ENCODE measurements around the gene PALD1. TPM values are rescaled to one million over a fixed set of nuclear protein-coding genes. Genes with fewer than 3 reads are reported as not detected.

The PALD1 gene
- polyA plus RNA-seq, 4 donors: 10.5 to 13.3 (median 12.0) TPM

DNA sequence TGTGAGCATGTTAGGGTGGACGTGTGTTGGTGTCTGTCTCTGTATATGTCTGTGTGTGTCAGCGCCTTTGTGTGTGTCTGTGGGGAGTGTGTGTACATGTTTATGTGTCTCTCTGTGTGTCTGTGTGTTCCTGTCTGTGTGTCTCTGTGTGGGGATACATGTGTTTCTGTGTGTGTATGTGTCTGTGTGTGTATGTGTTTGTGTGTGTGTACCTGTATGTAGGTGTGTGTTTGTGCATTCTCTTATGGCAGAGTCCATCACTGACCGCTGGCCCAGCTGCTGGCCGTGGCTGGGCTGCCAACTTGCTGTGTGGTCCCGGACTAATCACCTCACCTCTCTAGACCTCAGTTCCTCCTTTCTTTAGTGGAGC, 54.6 kb downstream of the PALD1 start:
- no peak for DNase-seq (ENCODE audit: low read depth in 4 of 4, low spot score in 2 of 4)

DNA sequence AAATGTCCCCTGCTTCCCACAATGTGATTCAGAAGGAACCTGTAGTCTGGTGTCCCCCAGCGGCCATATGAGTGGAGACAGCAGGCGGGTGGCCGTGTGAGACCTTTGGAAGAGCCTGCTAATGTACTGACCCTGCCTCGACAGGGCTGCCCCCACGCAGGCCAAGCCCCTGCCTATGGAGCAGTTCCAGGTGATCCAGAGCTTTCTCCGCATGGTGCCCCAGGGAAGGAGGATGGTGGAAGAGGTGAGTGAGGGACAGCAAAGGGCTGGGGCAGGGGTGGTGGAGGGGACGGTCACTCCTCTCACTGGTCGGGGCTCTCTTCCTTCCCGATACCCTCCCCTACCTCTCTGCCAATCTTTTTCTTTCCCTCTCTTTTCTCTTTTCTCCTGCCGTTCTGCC, 55.7 kb downstream of the PALD1 start:
- no peak for DNase-seq (ENCODE audit: low read depth in 4 of 4, low spot score in 2 of 4)

DNA sequence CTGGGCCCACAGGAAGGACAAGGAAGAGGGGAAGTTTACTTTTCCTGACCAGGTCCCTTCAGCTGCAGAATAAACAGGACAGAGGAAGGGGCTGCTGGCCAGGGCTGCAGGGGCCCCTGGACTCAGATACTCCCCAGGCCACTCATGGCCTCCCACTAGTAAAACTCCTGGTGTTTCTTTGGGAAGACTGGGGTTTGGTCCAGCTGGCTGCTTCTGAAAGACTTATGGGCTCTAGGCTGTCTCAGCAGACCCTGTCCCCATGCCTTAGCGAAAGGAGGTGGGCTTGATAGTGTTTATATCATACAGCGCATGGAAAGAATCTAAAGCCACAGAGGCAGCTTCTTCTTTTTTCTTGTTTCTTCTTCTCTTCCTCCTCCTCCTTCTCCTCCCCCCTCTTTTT, 56.4 kb downstream of the PALD1 start:
- no peak for DNase-seq (ENCODE audit: low read depth in 4 of 4, low spot score in 2 of 4)

DNA sequence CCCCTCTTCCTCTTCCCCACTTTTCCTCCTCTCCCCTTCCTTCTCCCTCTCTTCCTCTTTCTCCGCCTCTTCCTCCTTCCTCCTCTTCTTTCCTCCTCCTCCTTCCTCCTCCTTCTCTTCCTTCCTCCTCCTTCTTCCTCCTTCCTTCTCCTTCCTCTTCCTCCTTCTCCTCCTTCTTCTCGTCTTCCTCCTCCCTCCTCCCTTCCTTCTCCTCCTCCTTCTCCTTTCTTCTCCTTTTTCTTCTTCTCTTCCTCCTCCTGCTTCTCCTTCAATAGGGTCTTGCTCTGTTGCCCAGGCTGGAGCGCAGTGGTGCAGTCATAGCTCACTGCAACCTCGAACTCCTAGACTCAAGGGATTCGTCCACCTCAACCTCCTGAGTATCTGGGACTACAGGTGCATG, 56.9 kb downstream of the PALD1 start:
- DNase-seq (ENCODE audit: low read depth in 4 of 4, low spot score in 2 of 4): no peak

DNA sequence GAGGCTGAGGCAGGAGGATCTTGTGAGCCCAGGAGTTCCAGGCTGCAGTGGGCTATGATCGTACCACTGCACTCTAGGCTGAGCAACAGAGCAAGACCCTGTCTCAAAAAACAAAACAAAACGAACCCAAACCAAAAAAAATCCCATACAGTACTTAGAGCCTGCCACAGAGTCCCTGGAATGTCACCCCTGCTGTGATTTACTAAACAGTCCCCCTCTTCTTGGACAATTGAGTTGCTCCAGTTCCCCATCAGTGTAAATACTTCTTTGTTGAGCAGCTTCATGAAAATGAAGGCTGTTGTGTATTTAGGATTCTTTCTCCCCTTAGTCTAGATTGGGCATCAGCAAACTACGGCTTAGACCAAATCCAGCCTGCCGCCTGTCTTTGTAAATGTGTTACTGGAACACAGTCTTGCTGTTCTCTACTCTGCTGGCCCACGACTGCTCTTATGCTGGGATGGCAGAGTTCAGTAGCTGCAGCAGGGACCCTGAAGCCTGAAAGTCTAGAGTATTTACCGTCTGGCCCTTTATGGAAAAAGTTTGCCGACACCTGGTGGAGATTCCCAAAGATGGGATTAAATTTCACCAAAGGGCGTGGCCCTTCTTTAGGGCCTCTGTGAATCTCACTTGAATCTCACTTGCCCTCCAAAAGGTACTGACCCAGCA, 57.8 kb downstream of the PALD1 start:
- no peak for DNase-seq (ENCODE audit: low read depth in 4 of 4, low spot score in 2 of 4)

DNA sequence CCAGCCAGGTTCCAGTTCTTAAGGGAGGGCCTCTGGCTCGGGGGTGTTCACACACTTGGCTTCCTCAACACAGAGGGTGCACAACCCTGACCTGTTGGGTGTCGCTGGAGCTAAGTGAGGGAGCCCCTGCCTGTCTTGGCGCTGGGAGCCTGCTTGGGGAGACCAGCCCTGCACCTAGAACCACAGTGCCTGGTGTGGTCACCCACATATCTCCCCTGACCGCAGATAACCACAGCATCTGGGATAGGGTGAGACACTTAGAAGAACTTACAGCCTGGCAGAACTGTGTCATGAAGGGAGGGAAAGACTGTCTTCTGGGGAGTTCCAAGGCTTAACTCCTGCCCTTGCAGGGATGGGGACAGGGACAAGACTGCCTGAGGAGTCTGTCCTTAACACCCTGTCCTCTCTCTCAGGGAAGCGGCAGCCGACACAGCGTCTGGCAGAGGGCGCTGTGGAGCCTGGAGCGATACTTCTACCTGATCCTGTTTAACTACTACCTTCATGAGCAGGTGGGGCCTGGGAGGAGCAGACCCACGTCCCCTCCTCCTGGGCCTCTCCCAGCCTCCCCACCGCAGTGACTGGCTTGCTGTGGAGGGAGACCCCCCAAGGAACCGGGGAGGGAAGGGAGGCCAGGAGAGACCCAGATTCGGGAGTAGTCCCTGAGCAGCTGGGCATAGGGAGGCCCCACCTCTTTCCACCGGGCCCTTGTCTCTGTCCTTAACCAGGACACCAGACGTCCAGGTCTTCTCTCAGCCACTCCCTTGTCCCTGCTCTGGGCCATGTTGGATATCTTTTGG, 59.0 kb downstream of the PALD1 start:
- DNase-seq (ENCODE audit: low read depth in 4 of 4, low spot score in 2 of 4): no peak

DNA sequence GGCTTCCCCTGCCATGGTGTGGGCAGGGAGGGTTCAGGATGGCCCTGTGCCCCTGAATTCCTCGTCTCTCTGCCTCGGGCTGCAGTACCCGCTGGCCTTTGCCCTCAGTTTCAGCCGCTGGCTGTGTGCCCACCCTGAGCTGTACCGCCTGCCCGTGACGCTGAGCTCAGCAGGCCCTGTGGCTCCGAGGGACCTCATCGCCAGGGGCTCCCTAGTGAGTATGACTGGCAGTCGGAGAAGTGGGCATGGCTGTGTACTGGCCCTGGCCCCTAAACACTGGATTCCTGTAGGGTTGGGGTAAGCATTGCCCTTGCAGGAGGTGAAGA, 59.6 kb downstream of the PALD1 start:
- no peak for DNase-seq (ENCODE audit: low read depth in 4 of 4, low spot score in 2 of 4)

DNA sequence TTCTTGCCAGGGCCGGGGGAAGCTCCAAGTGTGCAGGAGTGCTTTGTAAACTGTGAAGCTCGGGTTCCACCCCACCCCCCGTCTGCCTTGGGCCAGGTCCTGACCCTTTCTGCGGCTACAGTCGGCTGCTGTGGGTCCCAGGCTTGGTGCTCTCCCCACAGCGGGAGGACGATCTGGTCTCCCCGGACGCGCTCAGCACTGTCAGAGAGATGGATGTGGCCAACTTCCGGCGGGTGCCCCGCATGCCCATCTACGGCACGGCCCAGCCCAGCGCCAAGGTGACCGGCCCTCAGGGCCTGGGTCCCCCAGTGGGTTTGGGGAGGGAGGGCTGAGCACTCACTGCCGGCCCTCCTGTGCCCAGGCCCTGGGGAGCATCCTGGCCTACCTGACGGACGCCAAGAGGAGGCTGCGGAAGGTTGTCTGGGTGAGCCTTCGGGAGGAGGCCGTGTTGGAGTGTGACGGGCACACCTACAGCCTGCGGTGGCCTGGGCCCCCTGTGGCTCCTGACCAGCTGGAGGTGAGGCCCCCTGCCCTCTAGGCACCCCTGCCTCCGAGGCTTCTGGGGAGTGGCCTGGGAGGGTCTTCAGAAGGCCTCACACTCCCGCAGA, 60.3 kb downstream of the PALD1 start:
- DNase-seq (ENCODE audit: low read depth in 4 of 4, low spot score in 2 of 4): no peak

DNA sequence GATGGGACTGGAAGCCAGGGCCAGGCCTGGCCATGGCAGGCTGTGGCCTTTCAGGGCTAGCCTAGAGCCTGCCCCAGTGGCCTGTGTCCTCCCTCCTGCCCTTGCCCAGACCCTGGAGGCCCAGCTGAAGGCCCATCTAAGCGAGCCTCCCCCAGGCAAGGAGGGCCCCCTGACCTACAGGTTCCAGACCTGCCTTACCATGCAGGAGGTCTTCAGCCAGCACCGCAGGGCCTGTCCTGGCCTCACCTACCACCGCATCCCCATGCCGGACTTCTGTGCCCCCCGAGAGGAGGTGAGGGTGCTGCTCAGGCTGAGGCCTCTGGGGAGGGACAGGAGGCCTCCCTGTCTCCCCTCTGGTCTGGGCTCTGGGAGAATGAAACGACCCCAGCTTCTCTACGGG, 60.9 kb downstream of the PALD1 start:
- no peak for DNase-seq (ENCODE audit: low read depth in 4 of 4, low spot score in 2 of 4)

DNA sequence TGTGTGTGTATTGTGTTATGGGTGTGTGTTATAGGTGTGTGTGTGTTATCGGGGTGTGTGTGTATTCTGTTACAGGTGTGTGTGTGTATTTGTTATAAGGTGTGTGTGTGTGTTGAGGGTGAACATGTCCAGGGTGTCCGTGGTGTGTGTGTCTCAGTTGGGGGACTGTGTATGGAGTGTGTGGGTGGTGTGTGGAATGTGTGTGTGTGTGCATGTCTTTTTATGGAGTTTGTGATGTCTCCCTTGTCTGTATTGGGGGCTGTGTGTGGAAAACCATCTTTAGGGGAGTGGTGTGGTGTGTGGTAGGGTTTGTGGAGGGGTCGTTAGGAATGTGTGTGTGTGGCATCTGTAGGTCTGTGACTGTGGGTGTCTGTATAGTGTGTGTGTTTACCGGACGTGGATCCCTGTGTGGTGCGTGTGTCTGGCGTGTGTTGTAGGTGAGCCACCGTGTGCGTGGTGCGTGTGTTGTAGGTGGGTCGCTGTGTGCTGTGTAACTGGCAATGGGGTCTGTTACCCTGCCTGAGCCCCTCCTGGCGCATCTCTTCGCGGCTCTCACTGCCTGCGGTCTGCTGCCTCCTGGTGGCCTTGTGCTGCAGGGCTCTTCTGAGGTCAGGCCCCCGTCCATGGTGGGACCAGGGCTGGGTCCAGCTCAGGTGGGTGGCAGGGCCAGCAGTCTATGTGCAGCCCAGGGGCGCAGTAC, 61.7 kb downstream of the PALD1 start:
- DNase-seq (ENCODE audit: low read depth in 4 of 4, low spot score in 2 of 4): no peak

DNA sequence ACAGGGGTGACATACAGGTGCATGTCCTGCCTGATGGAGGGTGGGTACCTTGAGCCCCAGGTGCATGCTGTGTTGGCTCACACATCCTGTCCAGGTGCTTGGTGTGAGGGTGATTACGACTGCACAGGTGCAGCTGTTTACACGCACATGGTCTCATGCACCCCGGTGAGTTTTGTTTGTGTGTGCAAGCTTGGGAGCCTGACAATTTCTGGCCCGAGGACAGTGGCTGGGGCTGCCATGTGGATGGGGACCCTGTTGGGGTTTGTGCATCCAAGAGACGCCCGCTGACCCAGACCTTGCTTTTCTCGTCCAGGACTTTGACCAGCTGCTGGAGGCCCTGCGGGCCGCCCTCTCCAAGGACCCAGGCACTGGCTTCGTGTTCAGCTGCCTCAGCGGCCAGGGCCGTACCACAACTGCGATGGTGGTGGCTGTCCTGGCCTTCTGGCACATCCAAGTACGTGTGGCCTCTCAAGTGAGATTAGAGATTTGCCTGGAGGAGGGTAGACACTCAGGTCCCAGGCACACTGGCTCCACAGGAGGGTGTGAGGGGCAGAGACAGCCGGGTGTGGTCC, 62.3 kb downstream of the PALD1 start:
- DNase-seq (ENCODE audit: low read depth in 4 of 4, low spot score in 2 of 4): no peak

DNA sequence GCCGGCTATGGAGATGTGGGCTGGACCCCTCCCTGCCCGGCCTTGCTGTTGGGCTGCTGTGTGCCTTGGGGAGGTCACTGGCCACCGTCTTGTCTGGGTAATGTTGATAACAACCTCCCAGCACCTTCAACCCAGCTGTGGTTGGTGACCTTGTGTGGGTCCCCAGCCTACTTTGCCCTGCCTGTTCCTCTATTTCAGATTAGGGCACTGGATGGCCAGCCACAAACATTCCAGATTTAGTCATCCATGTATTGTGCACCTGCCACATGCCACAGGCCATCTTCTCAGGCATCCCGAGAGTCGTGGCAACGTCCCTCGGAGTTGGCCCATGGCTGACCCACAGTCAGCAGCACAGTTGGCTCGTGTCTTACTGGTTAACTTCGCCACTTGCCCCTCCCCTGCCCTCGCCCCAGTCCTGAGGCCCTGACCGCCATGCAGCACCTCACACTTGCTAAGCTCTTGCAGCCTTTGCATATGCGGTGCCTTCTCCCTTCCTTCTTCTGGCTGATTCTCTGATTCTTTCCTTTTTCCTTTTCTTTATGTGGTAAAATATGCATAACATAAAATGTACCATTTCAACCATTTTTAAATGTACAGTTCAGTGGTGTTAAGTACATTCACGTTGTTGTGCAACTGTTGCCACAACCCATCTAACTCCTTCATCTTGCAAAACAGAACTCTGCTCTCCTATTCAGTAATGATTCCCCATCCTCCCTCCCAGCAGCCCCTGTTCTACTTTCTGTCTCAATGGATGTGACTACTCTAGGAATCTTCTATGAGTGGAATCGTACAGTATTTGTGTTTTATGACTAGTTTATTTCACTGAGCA, 63.4 kb downstream of the PALD1 start:
- no peak for DNase-seq (ENCODE audit: low read depth in 4 of 4, low spot score in 2 of 4)

DNA sequence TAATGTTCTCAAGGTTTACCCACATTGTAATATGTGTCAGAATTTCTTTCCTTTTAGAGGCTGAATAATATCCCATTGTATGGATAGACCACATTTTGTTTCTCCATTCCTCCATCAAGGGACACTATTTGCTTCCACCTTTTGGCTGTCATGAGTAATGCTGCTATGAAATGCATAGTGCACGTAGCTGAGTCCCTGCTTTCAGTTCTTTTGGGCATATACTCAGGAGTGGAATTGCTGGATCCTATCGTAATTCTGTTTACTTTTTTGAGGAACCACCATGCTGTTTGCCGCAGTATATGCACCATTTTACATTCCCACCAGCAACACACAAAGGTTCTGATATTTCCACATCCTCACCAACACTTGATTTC, 64.0 kb downstream of the PALD1 start:
- no peak for DNase-seq (ENCODE audit: low read depth in 4 of 4, low spot score in 2 of 4)

DNA sequence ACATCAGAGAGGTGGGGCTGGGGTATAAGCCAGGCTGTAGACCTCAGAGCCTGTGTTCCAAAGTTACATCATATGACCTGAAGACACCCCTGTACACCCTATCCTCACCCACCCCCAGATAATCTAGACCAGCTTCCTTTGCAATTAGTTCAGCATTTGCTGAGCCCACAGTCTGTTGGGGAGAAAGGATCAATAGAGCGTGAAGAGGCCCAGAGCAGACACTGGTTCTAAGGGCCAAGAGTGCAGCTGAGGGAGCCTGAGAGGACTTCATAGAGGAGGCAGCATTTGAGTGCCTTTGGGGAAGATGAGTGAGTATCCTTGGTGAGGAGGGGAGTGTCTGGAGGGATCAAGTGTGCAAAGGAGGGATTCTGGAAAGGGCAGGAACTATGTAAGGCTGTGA, 65.3 kb downstream of the PALD1 start:
- DNase-seq (ENCODE audit: low read depth in 4 of 4, low spot score in 2 of 4): no peak

DNA sequence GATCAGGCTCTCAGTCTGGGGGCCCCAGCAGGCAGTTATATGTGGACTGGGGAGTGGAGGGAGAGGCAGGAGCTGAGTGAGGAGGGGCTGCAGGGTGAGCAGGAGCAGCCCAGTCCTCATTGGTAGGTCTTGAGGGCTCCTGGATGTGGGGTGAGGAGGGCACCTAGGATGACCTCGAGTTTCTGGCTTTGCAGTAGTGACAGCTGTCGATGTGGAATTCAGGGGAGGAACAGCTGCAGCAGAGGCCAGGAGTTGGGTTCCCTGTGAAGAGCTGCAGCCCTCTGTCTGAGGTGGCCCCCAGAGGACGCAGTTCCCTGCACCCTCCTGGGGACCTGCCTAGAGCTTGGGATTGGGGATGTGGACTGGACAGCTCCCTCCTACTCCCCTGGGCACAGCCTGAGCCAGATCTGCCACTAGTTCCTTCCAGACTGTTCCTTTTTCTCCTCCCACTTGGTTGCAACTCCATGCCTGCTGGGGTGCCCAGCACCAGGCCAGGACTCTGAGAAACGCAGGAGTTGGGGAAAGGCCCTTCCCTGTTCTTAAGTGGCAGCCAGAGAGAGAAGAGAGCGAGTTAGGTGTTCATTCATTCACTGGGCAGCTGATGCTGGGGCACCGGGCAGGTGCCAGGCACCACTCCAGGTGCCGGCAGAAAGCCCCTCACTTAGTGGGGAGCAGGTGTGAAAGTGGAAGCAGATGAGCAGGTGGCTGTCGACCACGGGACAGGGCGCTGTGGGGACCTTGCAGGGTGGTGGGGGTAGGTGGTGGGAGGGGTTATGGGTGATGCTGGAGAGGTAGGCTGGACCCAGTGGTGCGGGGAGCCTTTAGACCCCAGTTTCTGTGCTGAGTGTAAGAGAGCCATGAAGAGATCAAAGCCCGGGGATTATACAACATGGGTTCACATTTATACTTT, 66.1 kb downstream of the PALD1 start:
- no peak for DNase-seq (ENCODE audit: low read depth in 4 of 4, low spot score in 2 of 4)

DNA sequence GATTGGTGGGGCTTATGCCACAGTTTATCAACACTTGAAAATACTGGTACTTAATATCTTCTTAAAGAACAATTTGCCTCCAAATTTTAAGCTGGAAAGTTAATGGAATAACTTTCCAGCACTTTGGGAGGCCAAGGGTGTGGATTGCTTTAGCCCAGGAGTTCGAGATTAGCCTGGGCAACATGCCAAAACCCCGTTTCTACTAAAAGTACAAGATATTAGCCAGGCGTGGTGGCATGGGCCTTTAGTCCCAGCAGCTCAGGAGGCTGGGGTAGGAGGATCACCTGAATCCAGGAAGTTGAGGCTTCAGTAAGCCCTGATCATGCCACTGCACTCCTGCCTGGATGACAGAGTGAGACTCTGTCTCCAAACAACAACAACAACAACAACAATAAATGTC, 68.0 kb downstream of the PALD1 start:
- DNase-seq (ENCODE audit: low read depth in 4 of 4, low spot score in 2 of 4): no peak

DNA sequence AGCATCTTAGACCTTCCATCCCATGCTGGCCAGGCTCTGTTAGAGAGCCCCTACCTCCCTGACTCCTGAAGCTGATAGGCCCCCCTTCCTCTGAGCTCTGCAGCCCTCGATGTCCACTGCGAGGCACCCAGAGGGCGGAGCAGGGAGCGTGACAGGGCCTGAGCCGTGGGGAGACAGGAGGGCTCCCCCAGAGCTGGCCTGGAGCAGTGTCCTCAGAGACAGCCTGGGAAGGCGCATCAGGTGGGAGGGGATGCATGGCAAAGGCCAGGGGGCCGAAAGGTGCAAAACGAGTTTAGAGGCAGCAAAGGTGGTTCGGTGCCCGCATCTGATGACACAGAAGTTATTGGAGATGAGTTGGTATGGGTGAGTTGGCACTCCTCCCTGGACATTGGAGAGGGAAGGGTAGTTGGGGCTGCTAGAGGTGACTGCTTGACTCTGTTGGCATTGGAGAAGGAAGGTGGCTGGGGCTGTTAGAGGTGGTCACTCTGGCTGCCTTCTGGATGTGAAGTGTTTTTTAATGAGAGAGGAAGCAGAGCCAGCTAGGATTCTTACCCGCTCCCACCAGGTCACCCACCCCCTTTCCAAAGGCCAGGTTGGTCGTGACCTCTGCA, 70.9 kb downstream of the PALD1 start:
- no peak for DNase-seq (ENCODE audit: low read depth in 4 of 4, low spot score in 2 of 4)

DNA sequence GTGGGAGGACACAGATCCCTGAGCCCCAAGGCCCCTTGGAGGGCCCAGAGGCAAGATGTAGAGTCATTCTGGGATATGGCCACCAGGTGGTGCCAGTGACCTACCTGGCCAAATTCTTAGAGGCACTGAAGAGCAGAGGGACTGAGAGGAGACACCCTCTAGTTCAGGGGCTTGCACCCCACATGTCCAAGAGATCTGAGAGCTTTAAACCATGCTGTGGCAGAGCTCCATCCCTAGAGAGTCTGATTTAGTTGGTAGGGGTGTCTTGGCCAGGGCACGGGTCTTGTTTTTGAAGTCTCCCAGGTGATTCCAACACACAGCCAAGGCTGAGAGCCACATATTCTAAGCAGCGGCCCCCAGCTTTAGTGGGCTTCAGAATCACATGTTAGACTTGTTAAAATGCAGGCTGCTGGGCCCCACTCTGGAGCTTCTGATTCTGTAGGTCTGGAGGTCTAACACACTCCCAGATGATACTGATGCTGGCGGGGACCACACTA, 71.4 kb downstream of the PALD1 start:
- DNase-seq (ENCODE audit: low read depth in 4 of 4, low spot score in 2 of 4): no peak

DNA sequence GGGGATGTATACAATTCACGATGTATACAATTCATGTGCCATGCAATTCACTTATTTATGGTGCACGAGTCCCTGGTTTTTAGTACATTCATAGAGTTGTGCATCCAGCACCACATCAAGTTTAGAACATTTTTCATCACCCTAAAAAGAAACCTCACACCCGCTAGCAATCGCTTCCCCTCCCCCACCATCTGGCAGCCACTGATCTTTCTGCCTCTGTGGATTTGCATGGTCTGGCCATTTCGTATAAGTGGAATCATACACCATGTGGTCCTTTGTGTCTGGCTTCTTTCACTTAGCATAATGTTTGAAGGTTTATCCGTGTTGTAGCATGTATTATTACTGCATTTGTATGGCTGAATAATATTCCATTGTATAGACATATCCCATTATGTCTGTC, 71.9 kb downstream of the PALD1 start:
- no peak for DNase-seq (ENCODE audit: low read depth in 4 of 4, low spot score in 2 of 4)

All from left renal cortex interstitium (tissue), 4 donors.